ENCODE results near the gene FAIM2. TPM values are rescaled to one million over a fixed set of nuclear protein-coding genes. Genes with fewer than 3 reads are reported as not detected.
"Not testable (repeated sequence)": the region's sequence is repeated elsewhere in the genome, so short reads cannot be mapped to it uniquely, and the experiment has no call there.

Gene FAIM2
- total RNA-seq, 3 donors from 2014 or later: 0.16 to 0.54 TPM; not detected in 1

GRCh38 chr12:49875115-49875720 lies 28.5 kb downstream of the FAIM2 start:
- H3K36me3 Mint-ChIP-seq (ENCODE audit: insufficient read depth): no peaks in the 10 kb centered on the region
- H3K9me3 Mint-ChIP-seq: no peaks in the 10 kb centered on the region
- H3K27me3 Mint-ChIP-seq (ENCODE audit: low read depth): no peaks in the 10 kb centered on the region
- ATAC-seq (no peak), DNase-seq (no peak)
- H3K4me3 Mint-ChIP-seq: no peak overlapping the region
- no peaks in the 10 kb centered on the region for H3K4me1 Mint-ChIP-seq (ENCODE audit: low read depth)

- no peaks in the 10 kb centered on the region for H3K4me1 Mint-ChIP-seq (ENCODE audit: low read depth)
- no peak for ATAC-seq
- H3K27me3 Mint-ChIP-seq (ENCODE audit: low read depth): no peaks in the 10 kb centered on the region
- no peaks in the 10 kb centered on the region for H3K36me3 Mint-ChIP-seq (ENCODE audit: insufficient read depth)
- no peak overlapping the region for H3K4me3 Mint-ChIP-seq
- DNase-seq: no peak
- H3K9me3 Mint-ChIP-seq: no peaks in the 10 kb centered on the region
Measured at GRCh38 chr12:49874142-49874897, 29.4 kb downstream of the FAIM2 start.

DNA sequence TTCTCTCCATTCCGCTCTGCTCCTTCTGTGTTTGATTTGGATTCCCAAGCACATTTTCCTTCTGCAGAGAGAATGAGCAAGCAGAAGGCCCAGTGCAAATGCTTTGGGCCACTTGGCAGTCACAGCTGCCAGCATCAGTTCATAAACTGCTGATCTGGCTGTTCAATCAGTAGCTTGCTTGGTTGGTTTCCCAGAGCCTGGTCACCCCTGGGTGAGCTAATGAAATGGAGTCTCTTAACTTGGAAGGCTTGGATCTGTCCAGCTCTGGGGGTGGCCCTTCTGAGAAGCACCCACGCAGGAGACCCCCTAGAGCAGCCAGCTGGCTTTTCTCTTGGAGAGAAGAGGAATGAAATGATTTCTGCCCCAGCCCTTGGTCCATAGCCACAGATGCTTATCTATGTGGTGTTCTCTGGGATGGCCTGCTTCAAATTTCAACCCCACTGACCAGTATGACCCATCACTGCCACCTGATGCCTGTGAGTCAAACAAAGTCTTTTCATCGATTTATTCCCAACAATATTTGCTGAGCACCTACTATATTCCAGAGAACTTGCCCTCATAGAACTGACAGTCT lies 30.3 kb downstream of the FAIM2 start:
- no peak for ATAC-seq
- H3K4me1 Mint-ChIP-seq (ENCODE audit: low read depth): no peaks in the 10 kb centered on the region

GRCh38 chr12:49872781-49873181 lies 30.9 kb downstream of the FAIM2 start:
- no peaks in the 10 kb centered on the region for H3K4me1 Mint-ChIP-seq (ENCODE audit: low read depth)

More for the DNA sequence above, 30.3 kb downstream of the FAIM2 start:
- no peak for DNase-seq
- Mint-ChIP-seq H3K36me3 (ENCODE audit: insufficient read depth) (no peaks in the 10 kb centered on the region), H3K9me3 (no peaks in the 10 kb centered on the region), H3K27me3 (ENCODE audit: low read depth) (no peaks in the 10 kb centered on the region), H3K4me3 (no peak overlapping the region)

DNA sequence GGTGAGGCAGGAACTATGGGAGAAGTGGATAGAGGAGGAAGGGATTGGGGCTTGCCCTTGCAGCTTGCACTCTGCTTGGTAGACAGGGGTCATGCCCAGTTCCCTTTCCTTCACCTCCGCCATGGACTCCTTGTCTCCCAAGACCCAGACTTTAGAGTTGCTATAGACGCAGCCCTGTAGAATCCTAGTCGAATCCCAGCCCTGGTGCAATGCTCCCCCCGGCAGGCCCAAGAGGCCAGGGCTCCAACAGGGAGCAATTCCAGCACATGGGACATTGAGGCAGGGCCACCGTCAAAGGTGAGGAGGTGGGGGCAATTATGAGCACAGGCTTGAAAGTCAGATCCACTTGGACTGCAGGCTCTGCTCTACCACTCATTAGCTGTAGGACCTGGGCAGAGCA lies 31.3 kb downstream of the FAIM2 start:
- no peak for DNase-seq
- Mint-ChIP-seq H3K9me3 (no peaks in the 10 kb centered on the region), H3K27me3 (ENCODE audit: low read depth) (no peaks in the 10 kb centered on the region), H3K4me1 (ENCODE audit: low read depth) (peaks cover 2% of the 10 kb centered on the region), H3K36me3 (ENCODE audit: insufficient read depth) (no peaks in the 10 kb centered on the region), H3K4me3 (no peak overlapping the region)
- no peak for ATAC-seq

More at GRCh38 chr12:49872781-49873181, 30.9 kb downstream of the FAIM2 start:
- DNase-seq (no peak), ATAC-seq (no peak)
- H3K9me3 Mint-ChIP-seq: no peaks in the 10 kb centered on the region
- H3K4me3 Mint-ChIP-seq: no peak overlapping the region
- H3K36me3 Mint-ChIP-seq (ENCODE audit: insufficient read depth): no peaks in the 10 kb centered on the region
- H3K27me3 Mint-ChIP-seq (ENCODE audit: low read depth): no peaks in the 10 kb centered on the region

DNA sequence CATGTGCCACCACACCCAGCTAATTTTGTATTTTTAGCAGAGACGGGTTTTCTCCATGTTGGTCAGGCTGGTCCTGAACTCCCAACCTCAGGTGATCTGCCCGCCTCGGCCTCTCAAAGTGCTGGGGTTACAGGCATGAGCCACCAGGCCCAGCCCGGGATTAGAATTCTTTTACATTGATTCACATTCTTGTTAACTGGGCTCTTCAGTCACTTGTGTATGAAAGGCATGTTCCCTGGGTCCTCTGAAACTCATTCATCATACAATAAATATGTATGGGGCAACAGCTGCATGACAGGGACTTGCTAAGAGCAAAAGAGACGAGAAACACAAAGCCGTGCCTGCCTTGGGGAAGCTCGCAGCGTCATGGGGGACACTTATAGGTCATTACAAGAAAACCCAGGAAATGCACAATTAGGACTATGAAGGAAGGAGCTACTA lies 31.9 kb downstream of the FAIM2 start:
- ATAC-seq: not testable (repeated sequence)

DNA sequence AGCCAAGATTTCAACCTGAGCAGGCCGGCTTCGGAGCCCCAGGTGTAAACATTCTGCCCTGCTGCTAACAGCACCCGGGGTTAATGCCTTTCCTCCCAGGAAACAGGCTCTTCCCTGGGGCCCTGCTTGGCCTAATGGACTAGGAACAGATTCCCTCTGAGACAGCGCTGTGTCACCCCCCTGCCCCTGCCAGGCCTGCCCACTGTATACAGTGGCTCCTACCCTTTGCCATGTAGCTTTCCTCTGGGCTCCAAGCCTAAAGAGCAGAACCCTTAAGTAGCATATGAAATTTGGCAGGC lies 32.5 kb downstream of the FAIM2 start:
- Mint-ChIP-seq H3K4me3 (no peak overlapping the region), H3K36me3 (ENCODE audit: insufficient read depth) (no peaks in the 10 kb centered on the region), H3K27me3 (ENCODE audit: low read depth) (no peaks in the 10 kb centered on the region), H3K9me3 (no peaks in the 10 kb centered on the region), H3K4me1 (ENCODE audit: low read depth) (peaks cover 2% of the 10 kb centered on the region)
- DNase-seq (no peak), ATAC-seq (no peak)

More for the DNA sequence above, 31.9 kb downstream of the FAIM2 start:
- not testable (repeated sequence) for DNase-seq; H3K4me1 Mint-ChIP-seq (ENCODE audit: low read depth); H3K36me3 Mint-ChIP-seq (ENCODE audit: insufficient read depth); H3K9me3 Mint-ChIP-seq; H3K27me3 Mint-ChIP-seq (ENCODE audit: low read depth); H3K4me3 Mint-ChIP-seq

DNA sequence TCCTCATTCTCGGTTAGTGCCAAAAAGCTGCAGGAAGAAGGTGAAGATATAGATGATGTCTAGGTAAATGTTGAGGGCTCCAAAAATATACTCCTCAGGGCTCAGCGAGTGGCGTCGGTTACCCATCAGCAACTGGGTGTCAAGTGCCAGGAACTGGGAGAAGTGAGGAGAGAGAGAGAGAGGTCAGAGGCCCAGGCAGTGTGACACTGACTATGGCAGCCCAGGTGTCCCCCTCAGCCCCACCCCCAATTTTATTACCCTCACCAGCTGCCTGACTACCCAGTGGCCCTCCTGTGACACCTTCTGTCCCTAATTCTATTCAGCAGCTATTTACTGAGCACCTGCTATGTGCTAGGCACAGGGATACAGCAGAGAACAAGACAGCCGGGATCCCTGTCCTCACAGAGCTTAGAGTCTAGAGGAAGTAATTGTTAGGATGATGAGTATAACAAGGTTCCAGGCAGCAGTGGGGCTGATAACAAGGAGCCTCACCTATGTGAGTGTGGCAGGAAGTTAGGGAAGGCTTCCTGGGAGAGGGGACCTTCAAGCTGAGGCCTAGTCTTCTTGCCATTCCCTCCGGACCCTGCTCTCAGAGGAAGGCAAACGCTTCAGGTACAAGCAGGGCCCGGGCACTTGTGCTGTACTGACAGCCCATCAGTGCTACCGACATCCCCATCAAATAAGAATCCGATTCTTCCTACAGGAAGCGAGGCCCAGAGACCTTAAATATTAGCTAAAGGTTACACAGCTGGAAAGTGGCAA lies 33.0 kb downstream of the FAIM2 start:
- H3K4me1 Mint-ChIP-seq (ENCODE audit: low read depth): peaks cover 2% of the 10 kb centered on the region
- peaks cover 2% of the 10 kb centered on the region for H3K27me3 Mint-ChIP-seq (ENCODE audit: low read depth)
- H3K36me3 Mint-ChIP-seq (ENCODE audit: insufficient read depth): no peaks in the 10 kb centered on the region

GRCh38 chr12:49869816-49870500 lies 33.7 kb downstream of the FAIM2 start:
- peaks cover 2% of the 10 kb centered on the region for H3K4me1 Mint-ChIP-seq (ENCODE audit: low read depth)
- no peaks in the 10 kb centered on the region for H3K9me3 Mint-ChIP-seq
- no peak for ATAC-seq
- no peak for DNase-seq
- no peak overlapping the region for H3K4me3 Mint-ChIP-seq
- H3K36me3 Mint-ChIP-seq (ENCODE audit: insufficient read depth): no peaks in the 10 kb centered on the region
- peaks cover 4% of the 10 kb centered on the region for H3K27me3 Mint-ChIP-seq (ENCODE audit: low read depth)

More for the DNA sequence above, 33.0 kb downstream of the FAIM2 start:
- H3K4me3 Mint-ChIP-seq: no peak overlapping the region
- ATAC-seq: no peak
- no peak for DNase-seq
- H3K9me3 Mint-ChIP-seq: no peaks in the 10 kb centered on the region

GRCh38 chr12:49868952-49869815 lies 34.5 kb downstream of the FAIM2 start:
- DNase-seq: no peak
- H3K4me3 Mint-ChIP-seq: no peak overlapping the region

DNA sequence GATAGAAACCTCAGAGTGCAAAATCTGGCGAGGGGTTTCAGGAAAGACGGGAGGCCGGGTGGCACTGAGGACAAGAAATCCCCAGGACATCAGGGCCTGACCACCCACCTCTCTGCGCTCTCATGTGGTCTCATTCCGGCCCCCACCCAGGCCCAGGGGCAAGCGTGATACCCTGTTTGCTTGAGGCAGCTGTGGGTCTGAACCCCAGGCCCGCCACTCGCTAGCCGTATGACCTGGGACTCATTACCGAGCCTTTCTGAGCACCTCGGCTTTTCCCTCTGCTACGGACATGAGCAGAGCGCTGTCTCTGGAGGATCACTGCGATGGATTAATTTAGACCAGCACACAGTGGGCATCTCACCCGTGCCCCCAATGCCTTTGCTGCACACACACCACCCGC lies 35.3 kb downstream of the FAIM2 start:
- DNase-seq (no peak), ATAC-seq (no peak)
- no peaks in the 10 kb centered on the region for H3K9me3 Mint-ChIP-seq
- peaks cover 4% of the 10 kb centered on the region for H3K27me3 Mint-ChIP-seq (ENCODE audit: low read depth)
- H3K4me3 Mint-ChIP-seq: no peak overlapping the region
- peaks cover 2% of the 10 kb centered on the region for H3K4me1 Mint-ChIP-seq (ENCODE audit: low read depth)
- no peaks in the 10 kb centered on the region for H3K36me3 Mint-ChIP-seq (ENCODE audit: insufficient read depth)

More at GRCh38 chr12:49868952-49869815, 34.5 kb downstream of the FAIM2 start:
- H3K27me3 Mint-ChIP-seq (ENCODE audit: low read depth): peaks cover 4% of the 10 kb centered on the region
- no peaks in the 10 kb centered on the region for H3K36me3 Mint-ChIP-seq (ENCODE audit: insufficient read depth)
- no peaks in the 10 kb centered on the region for H3K9me3 Mint-ChIP-seq
- ATAC-seq: no peak
- H3K4me1 Mint-ChIP-seq (ENCODE audit: low read depth): peaks cover 2% of the 10 kb centered on the region

- no peak for ATAC-seq
- H3K27me3 Mint-ChIP-seq (ENCODE audit: low read depth): peaks cover 4% of the 10 kb centered on the region
- DNase-seq: no peak
- peaks cover 2% of the 10 kb centered on the region for H3K4me1 Mint-ChIP-seq (ENCODE audit: low read depth)
- no peak overlapping the region for H3K4me3 Mint-ChIP-seq
- H3K36me3 Mint-ChIP-seq (ENCODE audit: insufficient read depth): no peaks in the 10 kb centered on the region
- no peaks in the 10 kb centered on the region for H3K9me3 Mint-ChIP-seq
Measured at GRCh38 chr12:49867570-49868341, 35.9 kb downstream of the FAIM2 start.
